ENCODE measurements around the gene FN3K. TPM values are rescaled to one million over a fixed set of nuclear protein-coding genes. Genes with fewer than 3 reads are reported as not detected.

Gene FN3K
- total and polyA plus RNA-seq, 2 of the 13 experiments (the other 11 are each of a cell fraction or from before 2014, with no cell fraction given): 3.5 to 12.2 TPM

GRCh38 chr17:82716203-82717010, 19.0 kb upstream of the FN3K start, which contains the start of gene FN3KRP (continued):
- TF ChIP-seq NR2F6 (IDR thresholded peaks at IDR 0.05): no peak
- peak; percentile 2; the same call in 1 of the 2 replicates for TF ChIP-seq NR2F6 (CRISPR knock-in tag; IDR thresholded peaks at IDR 0.05)
- TF ChIP-seq POLR2A (IDR thresholded peaks at IDR 0.05; ENCODE audit: insufficient read depth in 1 of 2, low read depth in 2 of 2, low read length in 2 of 2): peak; percentile 69 to 76
- TF ChIP-seq, protein P1, sequence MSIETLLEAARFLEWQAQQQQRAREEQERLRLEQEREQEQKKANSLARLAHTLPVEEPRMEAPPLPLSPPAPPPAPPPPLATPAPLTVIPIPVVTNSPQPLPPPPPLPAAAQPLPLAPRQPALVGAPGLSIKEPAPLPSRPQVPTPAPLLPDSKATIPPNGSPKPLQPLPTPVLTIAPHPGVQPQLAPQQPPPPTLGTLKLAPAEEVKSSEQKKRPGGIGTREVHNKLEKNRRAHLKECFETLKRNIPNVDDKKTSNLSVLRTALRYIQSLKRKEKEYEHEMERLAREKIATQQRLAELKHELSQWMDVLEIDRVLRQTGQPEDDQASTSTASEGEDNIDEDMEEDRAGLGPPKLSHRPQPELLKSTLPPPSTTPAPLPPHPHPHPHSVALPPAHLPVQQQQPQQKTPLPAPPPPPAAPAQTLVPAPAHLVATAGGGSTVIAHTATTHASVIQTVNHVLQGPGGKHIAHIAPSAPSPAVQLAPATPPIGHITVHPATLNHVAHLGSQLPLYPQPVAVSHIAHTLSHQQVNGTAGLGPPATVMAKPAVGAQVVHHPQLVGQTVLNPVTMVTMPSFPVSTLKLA (IDR thresholded peaks at IDR 0.05): peak; percentile 53
- TF ChIP-seq, protein P2, sequence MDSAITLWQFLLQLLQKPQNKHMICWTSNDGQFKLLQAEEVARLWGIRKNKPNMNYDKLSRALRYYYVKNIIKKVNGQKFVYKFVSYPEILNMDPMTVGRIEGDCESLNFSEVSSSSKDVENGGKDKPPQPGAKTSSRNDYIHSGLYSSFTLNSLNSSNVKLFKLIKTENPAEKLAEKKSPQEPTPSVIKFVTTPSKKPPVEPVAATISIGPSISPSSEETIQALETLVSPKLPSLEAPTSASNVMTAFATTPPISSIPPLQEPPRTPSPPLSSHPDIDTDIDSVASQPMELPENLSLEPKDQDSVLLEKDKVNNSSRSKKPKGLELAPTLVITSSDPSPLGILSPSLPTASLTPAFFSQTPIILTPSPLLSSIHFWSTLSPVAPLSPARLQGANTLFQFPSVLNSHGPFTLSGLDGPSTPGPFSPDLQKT (CRISPR knock-in tag; IDR thresholded peaks at IDR 0.05; ENCODE audit: borderline replicate concordance): no peak
- TF ChIP-seq ZBTB2 (CRISPR knock-in tag; IDR thresholded peaks at IDR 0.05; ENCODE audit: low read depth): peak; percentile 63; the same call in 1 of the 2 replicates
- TF ChIP-seq, protein P3, sequence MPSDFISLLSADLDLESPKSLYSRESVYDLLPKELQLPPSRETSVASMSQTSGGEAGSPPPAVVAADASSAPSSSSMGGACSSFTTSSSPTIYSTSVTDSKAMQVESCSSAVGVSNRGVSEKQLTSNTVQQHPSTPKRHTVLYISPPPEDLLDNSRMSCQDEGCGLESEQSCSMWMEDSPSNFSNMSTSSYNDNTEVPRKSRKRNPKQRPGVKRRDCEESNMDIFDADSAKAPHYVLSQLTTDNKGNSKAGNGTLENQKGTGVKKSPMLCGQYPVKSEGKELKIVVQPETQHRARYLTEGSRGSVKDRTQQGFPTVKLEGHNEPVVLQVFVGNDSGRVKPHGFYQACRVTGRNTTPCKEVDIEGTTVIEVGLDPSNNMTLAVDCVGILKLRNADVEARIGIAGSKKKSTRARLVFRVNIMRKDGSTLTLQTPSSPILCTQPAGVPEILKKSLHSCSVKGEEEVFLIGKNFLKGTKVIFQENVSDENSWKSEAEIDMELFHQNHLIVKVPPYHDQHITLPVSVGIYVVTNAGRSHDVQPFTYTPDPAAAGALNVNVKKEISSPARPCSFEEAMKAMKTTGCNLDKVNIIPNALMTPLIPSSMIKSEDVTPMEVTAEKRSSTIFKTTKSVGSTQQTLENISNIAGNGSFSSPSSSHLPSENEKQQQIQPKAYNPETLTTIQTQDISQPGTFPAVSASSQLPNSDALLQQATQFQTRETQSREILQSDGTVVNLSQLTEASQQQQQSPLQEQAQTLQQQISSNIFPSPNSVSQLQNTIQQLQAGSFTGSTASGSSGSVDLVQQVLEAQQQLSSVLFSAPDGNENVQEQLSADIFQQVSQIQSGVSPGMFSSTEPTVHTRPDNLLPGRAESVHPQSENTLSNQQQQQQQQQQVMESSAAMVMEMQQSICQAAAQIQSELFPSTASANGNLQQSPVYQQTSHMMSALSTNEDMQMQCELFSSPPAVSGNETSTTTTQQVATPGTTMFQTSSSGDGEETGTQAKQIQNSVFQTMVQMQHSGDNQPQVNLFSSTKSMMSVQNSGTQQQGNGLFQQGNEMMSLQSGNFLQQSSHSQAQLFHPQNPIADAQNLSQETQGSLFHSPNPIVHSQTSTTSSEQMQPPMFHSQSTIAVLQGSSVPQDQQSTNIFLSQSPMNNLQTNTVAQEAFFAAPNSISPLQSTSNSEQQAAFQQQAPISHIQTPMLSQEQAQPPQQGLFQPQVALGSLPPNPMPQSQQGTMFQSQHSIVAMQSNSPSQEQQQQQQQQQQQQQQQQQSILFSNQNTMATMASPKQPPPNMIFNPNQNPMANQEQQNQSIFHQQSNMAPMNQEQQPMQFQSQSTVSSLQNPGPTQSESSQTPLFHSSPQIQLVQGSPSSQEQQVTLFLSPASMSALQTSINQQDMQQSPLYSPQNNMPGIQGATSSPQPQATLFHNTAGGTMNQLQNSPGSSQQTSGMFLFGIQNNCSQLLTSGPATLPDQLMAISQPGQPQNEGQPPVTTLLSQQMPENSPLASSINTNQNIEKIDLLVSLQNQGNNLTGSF (CRISPR knock-in tag; IDR thresholded peaks at IDR 0.05): 0 out of 2 replicates have a peak, but pooled peaks have one; percentile 39
